GM21526 (cell line): ENCODE data around the gene SP7.
"Not testable (repeated sequence)": the region's sequence is repeated elsewhere in the genome, so short reads cannot be mapped to it uniquely, and the experiment has no call there.

Source experiments
- ATAC-seq: cut with Tn5 transposase; IDR thresholded peaks from one replicate; pipeline ENCODE4 v1.9.1; 2021; ENCODE audit warnings: moderate library complexity; ENCODE audit not compliant: unreplicated experiment, low FRiP score

The SP7 gene

GRCh38 chr12:53336181-53336681, at the start of gene SP7:
Gene SP7, minus strand, starts transcription at chr12:53336354. Its CDS starts 708 bp downstream, at chr12:53335646.
- no peak for ATAC-seq

DNA sequence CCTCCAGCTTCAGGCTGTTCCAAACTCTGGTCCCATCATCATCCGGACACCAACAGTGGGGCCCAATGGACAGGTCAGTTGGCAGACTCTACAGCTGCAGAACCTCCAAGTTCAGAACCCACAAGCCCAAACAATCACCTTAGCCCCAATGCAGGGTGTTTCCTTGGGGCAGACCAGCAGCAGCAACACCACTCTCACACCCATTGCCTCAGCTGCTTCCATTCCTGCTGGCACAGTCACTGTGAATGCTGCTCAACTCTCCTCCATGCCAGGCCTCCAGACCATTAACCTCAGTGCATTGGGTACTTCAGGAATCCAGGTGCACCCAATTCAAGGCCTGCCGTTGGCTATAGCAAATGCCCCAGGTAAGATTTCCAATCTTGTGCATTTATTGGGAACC, 47.1 kb upstream of the SP7 start:
- ATAC-seq = no peak

GRCh38 chr12:53381731-53382630, 45.8 kb upstream of the SP7 start:
- no peak for ATAC-seq

DNA sequence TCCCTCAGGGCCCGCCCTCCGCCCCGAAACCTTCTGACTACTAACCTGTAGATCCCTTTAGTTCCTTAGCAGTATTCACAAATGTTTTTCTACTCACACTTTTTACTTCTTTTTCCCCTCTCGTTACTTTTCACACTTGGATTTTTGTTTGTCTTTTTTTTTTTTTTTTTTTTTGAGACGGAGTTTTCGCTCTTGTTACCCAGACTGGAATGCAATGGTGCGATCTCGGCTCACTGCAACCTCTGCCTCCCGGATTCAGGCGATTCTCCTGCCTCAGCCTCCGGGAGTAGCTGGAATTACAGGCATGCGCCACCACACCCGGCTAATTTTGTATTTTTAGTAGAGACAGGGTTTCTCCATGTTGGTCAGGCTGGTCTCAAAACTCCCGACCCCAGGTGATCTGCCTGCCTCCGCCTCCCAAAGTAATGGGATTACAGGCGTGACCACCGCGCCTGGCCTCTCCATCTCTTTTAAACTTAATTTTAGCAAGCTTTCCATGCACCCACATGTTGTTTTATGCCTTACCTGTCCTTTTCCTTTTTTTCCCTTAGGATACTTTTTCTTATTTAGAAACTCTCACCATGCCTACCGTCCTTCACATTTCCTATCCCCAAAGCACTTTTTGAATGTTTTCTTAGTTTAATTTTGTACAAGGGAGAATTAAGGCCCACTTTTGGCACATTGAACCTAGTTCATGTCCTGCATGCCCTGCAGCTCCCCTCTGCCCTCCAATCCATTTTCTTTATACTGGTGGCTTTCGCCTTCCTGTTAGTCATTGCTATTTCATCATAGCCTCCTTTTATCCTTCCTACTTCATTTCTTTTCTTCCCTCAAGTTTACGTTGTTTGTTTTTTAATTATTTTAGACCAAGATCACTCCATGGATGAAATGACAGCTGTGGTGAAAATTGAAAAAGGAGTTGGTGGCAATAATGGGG, 44.9 kb upstream of the SP7 start:
- no peak for ATAC-seq

DNA sequence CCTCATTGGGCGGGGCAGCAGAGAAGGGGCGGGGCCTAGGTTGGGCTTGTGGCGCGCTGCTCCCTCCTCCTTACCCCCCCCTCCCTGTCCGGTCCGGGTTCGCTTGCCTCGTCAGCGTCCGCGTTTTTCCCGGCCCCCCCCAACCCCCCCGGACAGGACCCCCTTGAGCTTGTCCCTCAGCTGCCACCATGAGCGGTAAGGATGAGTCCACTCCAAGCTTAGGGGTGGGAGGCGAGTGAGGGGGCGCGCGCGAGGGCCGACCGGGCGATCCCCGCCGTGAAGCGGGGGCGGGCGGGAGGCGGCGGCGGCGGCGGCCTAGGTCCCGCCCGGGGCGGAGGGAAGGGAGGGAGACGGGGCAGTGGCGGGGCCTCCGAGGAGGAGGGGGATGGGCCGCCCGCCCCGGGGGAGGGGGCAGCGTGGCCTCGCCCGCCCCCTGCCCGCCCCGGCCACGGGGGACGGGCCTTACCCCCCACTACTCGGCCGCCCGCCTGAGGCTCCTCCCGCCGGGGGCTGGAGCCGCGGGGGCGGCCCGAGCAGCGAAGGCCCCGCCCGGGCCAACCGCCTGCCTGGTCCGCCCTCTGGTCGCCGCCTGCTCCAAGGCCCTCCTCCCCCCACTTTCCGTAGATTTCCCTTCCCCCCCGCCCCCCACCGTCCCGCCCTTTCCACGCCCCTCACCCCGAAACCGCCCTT, 44.1 kb upstream of the SP7 start, which contains the start of gene SP1:
SP1 (plus strand) TSS at position 73 of the 690 bp plus-strand sequence; CDS start at position 189, 116 bp downstream.
- ATAC-seq = peak; percentile 43

GRCh38 chr12:53379389-53380103, 43.4 kb upstream of the SP7 start:
- peak; percentile 76 for ATAC-seq

GRCh38 chr12:53378724-53379388, 42.7 kb upstream of the SP7 start:
- no peak for ATAC-seq

DNA sequence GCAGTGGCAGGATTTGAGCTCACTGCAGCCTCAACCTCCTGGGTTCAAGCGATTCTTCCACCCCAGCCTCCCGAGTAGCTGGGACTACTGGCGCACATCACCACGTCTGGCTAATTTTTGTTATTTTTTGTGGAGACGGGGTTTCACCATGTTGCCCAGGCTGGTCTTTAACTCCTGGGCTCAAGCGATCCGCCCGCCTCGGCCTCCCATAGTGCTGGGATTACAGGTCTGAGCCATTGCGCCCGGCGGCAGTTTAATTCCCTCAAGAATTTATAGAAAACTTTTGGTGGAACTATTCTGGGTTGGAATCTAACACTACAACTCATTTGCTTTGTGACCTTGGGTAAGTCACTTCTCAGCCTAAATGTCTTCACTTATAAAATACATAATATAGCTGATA, 42.1 kb upstream of the SP7 start:
- no peak for ATAC-seq

- no peak for ATAC-seq
These were observed 40.6 kb upstream of the SP7 start for GRCh38 chr12:53376747-53377146.

- ATAC-seq = not testable (repeated sequence)
These were observed 38.1 kb upstream of the SP7 start for GRCh38 chr12:53374277-53374676.

DNA sequence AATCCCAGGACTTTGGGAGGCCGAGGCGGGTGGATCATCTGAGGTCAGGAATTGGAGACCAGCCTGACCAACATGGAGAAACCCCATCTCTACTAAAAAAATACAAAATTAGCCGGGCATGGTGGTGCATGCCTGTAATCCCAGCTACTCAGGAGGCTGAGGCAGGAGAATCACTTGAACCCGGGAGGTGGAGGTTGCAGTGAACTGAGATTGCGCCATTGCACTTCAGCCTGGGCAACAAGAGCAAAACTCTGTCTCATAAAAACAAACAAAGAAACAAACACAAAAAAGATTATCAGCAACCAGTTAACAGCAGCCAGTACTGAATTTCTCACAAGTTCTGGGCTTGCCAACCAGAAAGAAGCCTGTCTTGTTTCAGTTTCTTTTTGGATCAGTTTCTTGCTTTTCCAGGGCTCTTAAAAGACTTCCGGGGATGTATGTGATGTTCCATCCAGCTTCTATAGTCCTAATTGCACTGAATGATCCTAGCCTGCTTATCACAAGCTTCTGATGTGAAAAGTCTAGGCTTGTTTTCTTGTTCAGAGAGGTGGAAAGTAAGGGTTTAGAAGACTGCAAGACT, 37.5 kb upstream of the SP7 start:
- ATAC-seq = not testable (repeated sequence)

DNA sequence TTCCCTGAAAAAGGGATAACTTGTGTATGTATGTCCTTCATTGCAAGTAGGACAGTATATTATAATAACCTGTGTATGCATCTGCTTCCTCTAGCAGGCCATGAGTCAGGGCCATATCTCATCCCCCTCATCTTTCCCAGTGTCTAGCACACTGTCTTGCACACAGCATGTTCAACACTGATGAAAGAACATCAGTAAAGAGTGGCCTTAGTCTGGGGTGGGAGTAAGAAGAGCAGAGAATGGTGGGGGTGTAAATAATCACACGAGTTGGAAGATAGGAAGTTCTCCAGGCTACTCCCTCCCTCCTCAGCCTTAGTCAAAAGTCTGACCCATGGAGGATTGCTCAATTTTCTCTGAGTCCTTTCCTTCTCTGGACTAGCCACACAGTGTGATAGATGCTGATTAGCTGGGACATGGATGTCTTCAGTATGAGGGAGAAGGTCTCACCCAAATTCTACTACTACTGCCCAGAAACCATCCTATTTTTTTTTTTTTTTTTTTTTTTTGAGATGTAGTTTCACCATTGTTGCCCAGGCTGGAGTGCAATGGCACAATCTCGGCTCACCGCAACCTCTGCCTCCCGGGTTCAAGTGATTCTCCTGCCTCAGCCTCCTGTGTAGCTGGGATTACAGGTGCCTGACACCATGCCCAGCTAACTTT, 29.2 kb upstream of the SP7 start:
- ATAC-seq = no peak

DNA sequence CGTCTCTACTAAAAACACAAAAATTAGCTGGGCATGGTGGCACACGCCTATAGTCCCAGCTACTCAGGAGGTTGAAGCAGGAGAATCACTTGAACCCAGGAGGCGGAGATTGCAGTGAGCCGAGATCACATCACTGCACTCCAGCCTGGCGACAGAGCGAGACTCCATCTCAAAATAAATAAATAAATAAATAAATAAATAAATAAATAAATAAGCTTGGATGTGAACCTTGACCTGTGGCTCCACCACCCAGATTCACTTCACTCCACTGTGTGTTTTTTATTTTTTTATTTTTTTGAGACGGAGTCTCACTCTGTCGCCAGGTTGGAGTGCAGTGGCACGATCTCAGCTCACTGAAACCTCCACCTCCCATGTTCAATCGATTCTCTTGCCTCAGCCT, 25.5 kb upstream of the SP7 start:
- ATAC-seq = not testable (repeated sequence)

DNA sequence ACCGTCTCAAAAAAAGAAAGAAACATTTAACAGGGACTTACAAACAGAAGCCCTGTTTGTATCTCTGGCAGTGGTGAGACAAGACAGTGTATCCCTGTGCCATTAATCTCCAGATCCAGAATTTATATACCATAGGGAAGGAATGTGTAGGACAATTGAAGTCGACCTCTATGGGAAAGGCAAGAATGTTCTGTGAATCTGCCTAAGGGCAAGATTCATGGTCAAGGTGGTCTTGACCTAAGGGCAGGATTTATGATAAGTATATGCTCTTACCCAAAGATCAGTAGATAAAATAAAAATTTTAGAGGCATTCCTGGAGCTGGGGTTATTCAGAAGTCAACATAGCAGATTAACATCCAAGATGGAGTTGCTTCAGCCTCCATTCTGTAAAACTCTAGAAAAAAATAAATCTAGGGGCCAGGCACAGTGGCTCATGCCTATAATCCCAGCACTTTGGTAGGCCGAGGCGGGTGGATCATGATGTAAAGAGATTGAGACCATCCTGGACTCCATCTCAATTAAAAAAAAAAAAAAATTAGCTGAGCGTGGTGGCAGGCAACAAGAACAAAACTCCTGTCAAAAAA, 22.8 kb upstream of the SP7 start:
- ATAC-seq = no peak

- ATAC-seq = no peak
These were observed 19.0 kb upstream of the SP7 start for GRCh38 chr12:53355121-53355520.

GRCh38 chr12:53353257-53353655, 17.1 kb upstream of the SP7 start:
- ATAC-seq = no peak

DNA sequence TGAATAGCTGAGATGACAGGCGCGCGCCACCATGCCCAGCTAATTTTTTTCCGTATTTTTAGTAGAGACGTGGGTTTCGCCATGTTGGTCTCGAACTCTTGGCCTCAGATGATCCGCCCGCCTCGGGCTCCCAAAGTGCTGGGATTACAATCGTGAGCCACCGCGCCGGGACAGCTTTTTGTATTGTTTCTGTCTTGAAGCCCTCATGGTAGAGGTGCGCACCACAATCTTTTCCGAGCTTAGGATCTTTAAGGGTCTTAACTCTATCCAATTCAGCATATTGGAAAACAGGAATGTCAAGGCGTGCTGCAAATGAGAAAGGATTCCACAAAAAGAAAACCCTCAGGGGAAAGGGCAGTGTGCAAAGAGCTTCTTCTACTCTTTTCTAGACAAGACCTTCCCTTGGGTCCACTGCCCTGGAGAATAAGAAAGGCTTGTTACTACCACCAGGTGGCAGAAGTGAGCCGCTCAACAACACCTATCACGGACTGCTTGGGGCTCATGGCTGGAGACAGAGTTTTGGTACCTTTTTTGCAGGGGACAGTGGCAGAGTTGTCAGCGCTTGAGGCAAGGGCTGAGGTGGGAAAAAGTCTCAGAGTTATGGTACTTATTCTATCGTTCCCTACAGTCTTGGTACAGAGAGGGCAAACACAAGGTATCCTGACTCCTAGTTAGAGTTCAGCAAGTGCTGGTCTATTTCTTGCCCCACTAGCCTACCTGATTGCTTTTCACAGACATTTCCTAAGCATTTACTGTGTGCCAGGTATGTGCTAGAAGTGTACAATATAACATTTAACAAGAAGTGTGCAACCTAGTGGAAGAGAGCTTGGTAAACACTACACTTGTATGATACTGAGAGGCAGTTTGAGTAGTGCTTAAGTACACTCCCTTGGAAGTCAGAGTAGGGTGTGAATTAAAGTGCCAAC, 16.4 kb upstream of the SP7 start:
- ATAC-seq = peak; percentile 91
